GM18951 (cell line): Measurements from ENCODE around the gene RIT1.
"Not testable (repeated sequence)": the region's sequence is repeated elsewhere in the genome, so short reads cannot be mapped to it uniquely, and the experiment has no call there.

ENCODE experiments used
- POLR2A ChIP-seq: IDR thresholded peaks from 4 replicates; pipeline ENCODE4 v1.6.1; 2011; ENCODE audit warnings: mild to moderate bottlenecking; ENCODE audit not compliant: insufficient read length, insufficient read depth; ENCODE audit errors: extremely low read depth
- in situ Hi-C: fragments of 300-500 bp; cut with MboI; formaldehyde crosslinking; loops from one replicate; pipeline ENCODE4 v1.12.0; 2022; ENCODE audit warnings: low sequenced_read_pairs, mixed read lengths, inconsistent platforms; ENCODE audit not compliant: unreplicated experiment

Gene RIT1

GRCh38 chr1:155920717-155921116 is 9.6 kb upstream of the RIT1 start:
- TF ChIP-seq POLR2A = no peak
- in situ Hi-C loops = no loop called here

GRCh38 chr1:155919801-155920200 is 8.7 kb upstream of the RIT1 start:
- TF ChIP-seq POLR2A = no peak
- in situ Hi-C loops = no loop called here

- in situ Hi-C loops = no loop called here
Observed at GRCh38 chr1:155918660-155919059, 7.5 kb upstream of the RIT1 start.

GRCh38 chr1:155913969-155914757 is 3.0 kb upstream of the RIT1 start:
- in situ Hi-C loops = no loop called here
- no peak for TF ChIP-seq POLR2A

More at GRCh38 chr1:155918660-155919059, 7.5 kb upstream of the RIT1 start:
- no peak for TF ChIP-seq POLR2A

GRCh38 chr1:155912056-155912536 is 947 bp upstream of the RIT1 start:
- no peak for TF ChIP-seq POLR2A
- in situ Hi-C loops = no loop called here

GRCh38 chr1:155910621-155911121 is 478 bp downstream of the RIT1 start:
- in situ Hi-C loops = no loop called here
- TF ChIP-seq POLR2A = no peak

GRCh38 chr1:155909894-155910293 is 1.3 kb downstream of the RIT1 start:
- no peak for TF ChIP-seq POLR2A
- in situ Hi-C loops = no loop called here

- no peak for TF ChIP-seq POLR2A
- in situ Hi-C loops = no loop called here
Observed at GRCh38 chr1:155904261-155904660, 6.9 kb downstream of the RIT1 start.

GRCh38 chr1:155900161-155900560 is 11.0 kb downstream of the RIT1 start:
- TF ChIP-seq POLR2A = no peak
- in situ Hi-C loops = no loop called here

- in situ Hi-C loops = no loop called here
- no peak for TF ChIP-seq POLR2A
Observed at GRCh38 chr1:155899683-155900082, 11.5 kb downstream of the RIT1 start.

- in situ Hi-C loops = no loop called here
- TF ChIP-seq POLR2A = no peak
Observed at GRCh38 chr1:155898888-155899287, 12.3 kb downstream of the RIT1 start.

- in situ Hi-C loops = no loop called here
- TF ChIP-seq POLR2A = no peak
Observed at GRCh38 chr1:155897746-155898145, 13.4 kb downstream of the RIT1 start.

GRCh38 chr1:155896476-155896875 is 14.7 kb downstream of the RIT1 start:
- in situ Hi-C loops = not testable (repeated sequence)

GRCh38 chr1:155895617-155896016 is 15.5 kb downstream of the RIT1 start:
- in situ Hi-C loops = not testable (repeated sequence)
